Measurements from ENCODE around the gene CDYL2. TPM values are rescaled to one million over a fixed set of nuclear protein-coding genes. Genes with fewer than 3 reads are reported as not detected.

CDYL2 gene
- polyA plus RNA-seq, 1 of the 3 experiments (the other 2 are of a cell fraction) = 0.03 TPM

- TF ChIP-seq EZH2phosphoT487 (IDR thresholded peaks at IDR 0.05; ENCODE audit: borderline replicate concordance, low read depth) = no peak
Observed at GRCh38 chr16:80659865-80660264, 144.5 kb downstream of the CDYL2 start (continued).

GRCh38 chr16:80656711-80657150 lies 147.7 kb downstream of the CDYL2 start:
- Histone ChIP-seq H3K27ac (ENCODE audit: low read depth in 2 of 2, low read length in 1 of 2) (no peak overlapping the region), H3K79me2 (ENCODE audit: insufficient read depth) (no peaks in the 10 kb centered on the region), H3F3A (replicated peaks; ENCODE audit: insufficient read depth) (no peaks in the 10 kb centered on the region), H3K9me3 (no peaks in the 10 kb centered on the region), H3K9me2 (no peaks in the 10 kb centered on the region), H3K9ac (no peak overlapping the region), H3K4me1 (ENCODE audit: control insufficient read depth in 1 of 2, insufficient read depth in 2 of 2, low read depth in 1 of 2, low read length in 1 of 2) (no peaks in the 10 kb centered on the region), H2AFZ (ENCODE audit: low read depth) (no peak overlapping the region), H3K4me2 (no peak overlapping the region), H3K27me3 (ENCODE audit: insufficient read depth) (no peaks in the 10 kb centered on the region), H3K4me3 (ENCODE audit: low read depth in 2 of 2, low read length in 1 of 2) (peak overlapping the region in 1 of 2 experiments; percentile 32; a peak in 1 of 4 replicates), H4K20me1 (ENCODE audit: insufficient read depth) (no peaks in the 10 kb centered on the region), H3K36me3 (replicated peaks in 1 of 2; ENCODE audit: control insufficient read depth in 1 of 2, insufficient read depth in 2 of 2, low read length in 1 of 2) (no peaks in the 10 kb centered on the region)
- TF ChIP-seq ELF1 (IDR thresholded peaks at IDR 0.05) (no peak), FOXM1 (IDR thresholded peaks at IDR 0.05; ENCODE audit: low read depth) (no peak), TEAD4 (IDR thresholded peaks at IDR 0.05; ENCODE audit: borderline replicate concordance, insufficient read depth) (no peak), JUND (IDR thresholded peaks at IDR 0.05) (no peak), EZH2phosphoT487 (IDR thresholded peaks at IDR 0.05; ENCODE audit: borderline replicate concordance, low read depth) (no peak), GATA2 (CRISPR knock-in tag; IDR thresholded peaks at IDR 0.05) (no peak), FOSL2 (IDR thresholded peaks at IDR 0.05; ENCODE audit: borderline replicate concordance, low read depth) (no peak), POLR2AphosphoS5 (IDR thresholded peaks at IDR 0.05; ENCODE audit: low read depth, low read length) (no peak), PBX3 (IDR thresholded peaks at IDR 0.05) (no peak), RCOR1 (IDR thresholded peaks at IDR 0.05; ENCODE audit: low read length) (no peak), NRF1 (IDR thresholded peaks at IDR 0.05; ENCODE audit: low read depth, low read length) (no peak), SMC3 (IDR thresholded peaks at IDR 0.05; ENCODE audit: low read depth, low read length) (no peak)
- TF ChIP-seq, protein P1, sequence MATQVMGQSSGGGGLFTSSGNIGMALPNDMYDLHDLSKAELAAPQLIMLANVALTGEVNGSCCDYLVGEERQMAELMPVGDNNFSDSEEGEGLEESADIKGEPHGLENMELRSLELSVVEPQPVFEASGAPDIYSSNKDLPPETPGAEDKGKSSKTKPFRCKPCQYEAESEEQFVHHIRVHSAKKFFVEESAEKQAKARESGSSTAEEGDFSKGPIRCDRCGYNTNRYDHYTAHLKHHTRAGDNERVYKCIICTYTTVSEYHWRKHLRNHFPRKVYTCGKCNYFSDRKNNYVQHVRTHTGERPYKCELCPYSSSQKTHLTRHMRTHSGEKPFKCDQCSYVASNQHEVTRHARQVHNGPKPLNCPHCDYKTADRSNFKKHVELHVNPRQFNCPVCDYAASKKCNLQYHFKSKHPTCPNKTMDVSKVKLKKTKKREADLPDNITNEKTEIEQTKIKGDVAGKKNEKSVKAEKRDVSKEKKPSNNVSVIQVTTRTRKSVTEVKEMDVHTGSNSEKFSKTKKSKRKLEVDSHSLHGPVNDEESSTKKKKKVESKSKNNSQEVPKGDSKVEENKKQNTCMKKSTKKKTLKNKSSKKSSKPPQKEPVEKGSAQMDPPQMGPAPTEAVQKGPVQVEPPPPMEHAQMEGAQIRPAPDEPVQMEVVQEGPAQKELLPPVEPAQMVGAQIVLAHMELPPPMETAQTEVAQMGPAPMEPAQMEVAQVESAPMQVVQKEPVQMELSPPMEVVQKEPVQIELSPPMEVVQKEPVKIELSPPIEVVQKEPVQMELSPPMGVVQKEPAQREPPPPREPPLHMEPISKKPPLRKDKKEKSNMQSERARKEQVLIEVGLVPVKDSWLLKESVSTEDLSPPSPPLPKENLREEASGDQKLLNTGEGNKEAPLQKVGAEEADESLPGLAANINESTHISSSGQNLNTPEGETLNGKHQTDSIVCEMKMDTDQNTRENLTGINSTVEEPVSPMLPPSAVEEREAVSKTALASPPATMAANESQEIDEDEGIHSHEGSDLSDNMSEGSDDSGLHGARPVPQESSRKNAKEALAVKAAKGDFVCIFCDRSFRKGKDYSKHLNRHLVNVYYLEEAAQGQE (IDR thresholded peaks at IDR 0.05; ENCODE audit: low read depth, low read length) = no peak
- TF ChIP-seq, protein P2, sequence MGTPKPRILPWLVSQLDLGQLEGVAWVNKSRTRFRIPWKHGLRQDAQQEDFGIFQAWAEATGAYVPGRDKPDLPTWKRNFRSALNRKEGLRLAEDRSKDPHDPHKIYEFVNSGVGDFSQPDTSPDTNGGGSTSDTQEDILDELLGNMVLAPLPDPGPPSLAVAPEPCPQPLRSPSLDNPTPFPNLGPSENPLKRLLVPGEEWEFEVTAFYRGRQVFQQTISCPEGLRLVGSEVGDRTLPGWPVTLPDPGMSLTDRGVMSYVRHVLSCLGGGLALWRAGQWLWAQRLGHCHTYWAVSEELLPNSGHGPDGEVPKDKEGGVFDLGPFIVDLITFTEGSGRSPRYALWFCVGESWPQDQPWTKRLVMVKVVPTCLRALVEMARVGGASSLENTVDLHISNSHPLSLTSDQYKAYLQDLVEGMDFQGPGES (IDR thresholded peaks at IDR 0.05; ENCODE audit: low read depth, low read length) = no peak
- 8% methylated on average over 8 of the region's 8 CpGs for WGBS (ENCODE audit: low lambda C conversion rate)
- ChIA-PET CTCF (no interaction called here), POLR2A (no interaction called here)
- DNase-seq = no peak
